NCI-H1048 (cell line): Measurements from ENCODE around the gene DGKI.
A peak's percentile ranks its signal among the peaks of the same experiment; 100 is the strongest.

Source experiments
- DNase-seq: peaks from one replicate; lab custom pipeline; 2025; lab: John Stamatoyannopoulos, UW

DGKI gene

DNA sequence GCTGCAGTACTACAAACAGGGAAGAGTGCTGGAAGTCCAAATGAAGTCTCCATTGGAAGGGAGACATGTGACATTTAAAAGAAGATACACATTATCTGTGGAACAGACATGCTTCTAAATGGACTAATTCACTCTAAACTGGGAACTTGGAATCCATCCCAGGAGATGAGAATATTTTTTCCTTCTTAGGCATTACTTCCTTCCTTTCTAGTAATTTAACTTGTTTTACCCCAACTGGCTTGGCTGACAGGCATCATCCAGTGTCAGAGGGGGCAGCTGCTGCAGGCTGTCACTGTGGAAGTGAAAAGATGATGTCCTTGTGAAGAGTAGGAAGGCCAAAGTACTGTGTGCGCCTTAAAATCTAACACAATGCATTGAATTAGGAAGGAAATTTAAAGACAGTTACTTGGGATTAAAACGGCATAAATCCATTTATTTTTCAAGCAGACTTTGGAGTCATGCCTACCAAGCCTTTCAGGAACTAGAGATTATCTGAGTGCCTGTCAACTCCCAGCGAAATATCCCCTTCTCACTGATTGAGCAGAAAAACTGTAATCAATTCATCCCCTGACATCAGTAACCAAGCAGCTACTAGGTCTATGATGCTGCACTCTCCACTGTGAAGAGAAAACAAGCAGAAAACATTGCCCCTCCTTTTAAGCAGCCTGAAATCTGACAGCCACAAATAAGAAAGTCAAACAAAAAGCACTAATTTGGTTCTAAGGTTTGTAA is 161.2 kb downstream of the DGKI start:
- DNase-seq, result no peak

- no peak for DNase-seq
Measured at GRCh38 chr7:137684776-137685175, 162.0 kb downstream of the DGKI start.

- DNase-seq, result no peak
Measured at GRCh38 chr7:137684316-137684715, 162.5 kb downstream of the DGKI start.

DNA sequence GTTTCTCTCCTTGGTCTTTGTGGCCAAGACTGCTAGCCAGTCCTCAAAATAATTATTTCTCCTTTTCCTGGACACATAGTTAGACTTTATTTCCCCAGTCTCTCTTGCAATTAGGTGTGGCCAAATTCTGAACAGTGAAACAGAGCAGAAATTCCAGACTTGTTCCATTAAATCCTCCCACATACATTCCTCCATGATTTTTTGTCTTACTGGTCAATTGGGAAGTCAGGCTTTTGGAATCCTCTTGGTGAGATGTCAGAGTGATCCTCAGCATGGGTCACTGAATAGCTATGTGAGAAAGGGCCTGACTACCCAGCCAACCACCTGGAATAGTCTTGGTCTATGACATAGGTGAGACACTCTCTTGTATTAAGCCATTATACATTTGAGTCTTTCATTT is 164.2 kb downstream of the DGKI start:
- no peak for DNase-seq

- DNase-seq, result no peak
Measured at GRCh38 chr7:137681657-137682562, 164.9 kb downstream of the DGKI start.

- DNase-seq, result no peak
Measured at GRCh38 chr7:137674551-137675409, 172.0 kb downstream of the DGKI start.

DNA sequence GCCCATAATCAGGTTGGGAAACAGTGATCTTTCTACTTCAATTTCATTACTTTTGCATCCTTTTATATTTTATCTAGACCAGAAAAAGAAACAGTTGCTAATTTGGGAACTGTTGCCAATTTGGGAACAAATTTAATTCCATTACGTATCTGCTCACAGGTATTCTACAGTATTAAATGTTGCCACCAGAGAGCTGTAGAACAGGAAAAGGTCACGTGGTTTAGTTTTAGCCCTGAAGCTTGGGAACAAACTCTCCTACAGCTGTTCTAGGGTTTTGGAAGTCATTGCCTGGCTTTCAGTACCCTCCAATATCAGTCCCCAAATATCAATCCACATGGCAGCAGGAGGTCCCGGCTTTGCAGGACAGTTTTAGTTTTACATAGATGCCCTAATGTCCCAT is 172.7 kb downstream of the DGKI start:
- no peak for DNase-seq

DNA sequence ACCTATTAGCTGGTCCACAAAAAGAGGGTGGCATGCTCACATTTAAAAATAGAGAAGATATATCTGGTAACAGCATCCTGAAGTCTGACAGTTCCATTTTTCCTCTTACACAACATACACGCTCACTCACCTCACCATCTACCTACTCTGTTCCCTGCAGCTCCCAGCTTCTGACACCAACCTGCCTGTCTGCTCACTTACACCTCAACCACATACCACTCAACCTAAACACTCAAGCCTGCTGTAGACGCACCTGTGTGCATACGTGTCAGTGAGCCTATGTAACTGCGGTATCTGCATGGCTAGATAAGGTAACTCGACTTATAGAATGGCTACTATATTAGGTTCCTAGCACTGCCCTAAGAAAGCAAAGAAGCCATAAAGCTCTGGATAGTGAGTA is 174.9 kb downstream of the DGKI start:
- DNase-seq, result no peak

DNA sequence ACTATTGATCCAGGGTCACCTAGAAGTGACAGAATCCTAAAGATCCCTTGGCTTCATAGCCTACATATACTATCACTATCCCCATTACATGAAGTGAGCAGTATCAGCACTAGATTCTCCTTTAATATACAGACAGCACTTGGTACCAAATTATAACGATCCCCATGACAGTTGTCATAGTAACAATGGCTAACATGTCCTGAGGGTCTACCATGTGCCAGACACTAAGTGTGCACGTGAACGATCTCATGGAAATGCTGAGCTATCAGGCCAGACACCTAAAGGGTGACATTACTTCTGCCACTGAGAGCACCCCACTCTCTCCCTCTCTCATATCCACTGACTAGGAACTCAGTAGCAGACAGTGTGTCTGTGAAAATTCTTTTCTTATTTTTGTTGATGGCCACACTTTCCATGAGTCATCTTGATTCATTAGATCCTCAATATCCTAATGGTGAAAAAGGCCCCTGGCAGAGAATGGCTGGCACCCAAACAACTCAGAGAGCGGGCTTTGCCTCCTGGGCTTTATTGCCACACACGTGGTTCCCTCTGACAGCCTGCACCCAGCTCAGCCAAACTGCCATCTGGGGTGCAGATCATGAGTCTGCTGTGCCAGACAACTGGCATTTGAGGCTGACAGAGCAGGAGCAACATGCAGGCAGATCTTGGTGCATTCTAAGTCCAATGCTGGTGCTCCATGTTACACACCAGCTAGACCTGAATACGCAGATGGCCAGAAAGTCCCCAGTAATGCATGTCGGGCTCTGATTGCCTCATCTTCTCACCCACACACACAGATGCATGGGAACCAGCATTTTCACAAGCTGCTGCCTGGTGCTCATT is 176.3 kb downstream of the DGKI start:
- DNase-seq, result no peak

DNA sequence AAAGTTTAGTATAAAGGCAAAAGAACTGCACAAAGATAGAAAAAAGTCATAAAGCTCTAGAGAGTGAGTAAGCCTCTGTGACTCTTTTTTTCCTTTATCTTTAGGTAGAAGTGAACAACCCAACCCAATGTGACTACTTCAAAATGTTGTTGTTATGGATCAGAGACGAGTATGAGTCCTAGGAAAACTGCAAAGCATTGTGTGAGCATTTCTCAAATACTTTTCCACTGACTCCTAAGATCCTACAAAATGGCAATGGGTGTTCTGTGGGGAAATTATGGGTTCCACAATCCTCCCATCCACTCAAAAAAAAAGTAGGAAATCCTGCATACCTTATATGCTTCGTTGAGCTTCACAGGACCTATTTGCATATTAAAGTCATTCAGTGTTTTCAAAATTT is 177.1 kb downstream of the DGKI start:
- no peak for DNase-seq

GRCh38 chr7:137668404-137668803 is 178.4 kb downstream of the DGKI start:
- DNase-seq, result no peak

- DNase-seq, result no peak
Measured at GRCh38 chr7:137667633-137668387, 179.0 kb downstream of the DGKI start.

DNA sequence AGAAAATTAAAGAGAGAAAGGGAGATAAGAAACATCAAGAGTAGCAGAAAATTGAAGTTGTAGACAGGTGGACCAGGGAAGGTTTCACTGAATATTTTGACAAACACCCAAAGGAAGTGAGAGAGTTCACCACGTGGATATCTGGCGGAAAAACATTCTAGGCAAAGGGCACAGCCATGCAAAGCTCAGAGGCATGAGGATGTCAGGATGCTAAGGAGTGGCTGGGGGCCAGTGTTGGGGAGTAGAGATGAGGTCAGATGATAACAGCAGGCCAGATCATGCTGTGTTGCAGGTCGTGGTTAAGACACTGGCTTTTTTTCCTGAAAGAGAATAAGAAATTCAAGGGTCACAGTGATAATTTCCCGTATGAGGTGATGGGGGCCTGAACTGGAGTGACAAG is 181.9 kb downstream of the DGKI start:
- DNase-seq, result no peak

DNA sequence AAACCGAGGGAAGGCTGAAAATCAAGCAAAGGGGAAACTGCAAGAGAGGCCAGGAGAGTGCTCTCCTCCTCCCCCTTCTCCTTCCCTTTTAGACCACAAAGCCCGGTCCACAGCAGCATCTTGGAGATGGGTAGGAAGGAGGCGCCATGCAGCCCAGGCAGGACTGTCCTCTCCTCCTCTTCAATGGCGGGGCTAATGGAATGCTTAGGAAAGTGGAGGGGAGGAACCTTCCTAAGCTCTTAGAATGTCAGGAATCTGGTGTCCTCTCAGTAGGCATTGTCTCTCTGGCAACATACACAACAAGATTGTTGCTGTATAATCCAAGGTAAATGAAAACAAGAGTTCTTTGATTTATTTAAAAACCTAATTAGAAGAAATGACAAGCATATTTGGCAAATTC is 185.1 kb downstream of the DGKI start:
- DNase-seq, result no peak

GRCh38 chr7:137658190-137658900 is 188.4 kb downstream of the DGKI start:
- no peak for DNase-seq

GRCh38 chr7:137657476-137658189 is 189.1 kb downstream of the DGKI start:
- DNase-seq, result no peak

GRCh38 chr7:137656850-137657232 is 189.9 kb downstream of the DGKI start:
- DNase-seq, result no peak

DNA sequence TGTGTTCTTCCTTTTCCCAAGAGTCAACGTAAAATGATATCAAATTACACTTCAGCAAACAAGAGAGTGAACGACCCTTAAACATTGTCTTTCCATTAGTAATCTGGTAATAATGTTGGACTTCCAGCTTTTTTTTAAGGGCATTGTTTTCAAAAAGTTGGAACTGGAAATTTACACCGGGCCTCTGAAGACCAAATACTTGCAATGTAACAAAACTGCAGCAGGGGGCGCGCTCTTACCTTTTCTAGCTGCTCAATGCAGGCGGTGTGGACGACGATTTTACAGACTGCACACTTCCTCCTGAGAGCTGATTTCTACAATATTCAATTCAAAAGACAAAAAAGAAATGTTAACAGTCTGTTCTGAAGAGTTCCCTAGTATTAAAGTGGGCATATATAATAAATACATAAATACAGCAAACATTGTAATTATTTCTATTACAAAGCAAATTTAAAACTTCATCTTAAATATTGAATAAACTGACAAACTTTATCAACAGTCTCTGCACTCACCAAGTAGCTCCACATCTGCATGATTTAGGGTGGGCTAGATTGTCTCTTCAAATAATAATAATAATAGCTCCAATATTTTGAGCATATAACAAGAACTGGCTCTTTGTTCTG is 190.4 kb downstream of the DGKI start:
- DNase-seq, result peak; percentile 48

GRCh38 chr7:137655804-137656203 is 191.0 kb downstream of the DGKI start:
- DNase-seq, result no peak
